Measurements from ENCODE around the gene HYAL3. TPM values are rescaled to one million over a fixed set of nuclear protein-coding genes. Genes with fewer than 3 reads are reported as not detected.
"Not testable (repeated sequence)": the region's sequence is repeated elsewhere in the genome, so short reads cannot be mapped to it uniquely, and the experiment has no call there.

The HYAL3 gene
- total RNA-seq, 2 donors from 2014 or later: 0.99 to 2.3 TPM

DNA sequence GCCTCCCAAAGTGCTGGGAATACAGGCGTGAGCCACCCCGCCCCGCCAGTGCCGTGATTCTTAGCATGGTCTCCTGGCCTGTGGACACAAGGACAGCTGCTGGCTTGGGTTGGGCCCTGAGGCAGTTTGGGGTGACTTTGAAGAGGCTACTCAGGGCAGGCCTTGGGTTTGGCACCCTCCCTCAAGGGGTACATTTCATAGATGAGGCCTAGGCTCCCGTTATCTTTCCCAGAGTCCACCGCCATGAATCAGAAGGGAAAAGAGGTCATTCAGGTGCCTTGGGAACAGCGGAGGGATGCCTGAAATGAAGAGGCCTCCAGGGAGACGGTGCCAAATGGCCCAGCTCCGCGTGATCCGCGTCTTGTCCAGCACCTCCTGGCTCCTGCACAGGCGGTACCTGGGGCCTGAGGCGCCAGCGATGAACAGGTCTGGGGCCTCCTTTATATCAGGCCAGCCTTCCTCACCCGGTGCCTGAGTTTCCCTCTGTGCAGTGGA is 53.9 kb downstream of the HYAL3 start:
- no peak for DNase-seq
- H3K9me3 ChIP-seq: no peaks in the 10 kb centered on the region
- ATAC-seq: no peak

DNA sequence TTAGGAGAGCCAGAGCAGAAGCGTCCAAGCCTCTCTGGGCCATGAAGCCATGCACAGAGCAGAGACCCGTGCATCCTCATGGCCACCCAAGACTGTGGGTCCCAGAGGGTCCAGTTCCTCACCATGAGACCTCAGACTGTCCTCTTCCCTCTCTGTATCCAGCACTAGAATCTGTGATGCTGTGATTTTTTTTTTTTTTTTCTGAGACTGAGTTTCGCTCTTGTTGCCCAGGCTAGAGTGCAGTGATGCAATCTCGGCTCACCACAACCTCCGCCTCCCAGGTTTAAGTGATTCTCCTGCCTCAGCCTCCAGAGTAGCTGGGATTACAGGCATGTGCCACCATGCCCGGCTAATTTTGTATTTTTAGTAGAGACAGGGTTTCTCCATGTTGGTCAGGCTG is 54.4 kb downstream of the HYAL3 start:
- peaks cover 53% of the 10 kb centered on the region for H3K4me1 ChIP-seq
- WGBS, 2 donors: 68 to 79% methylated on average over 6 of the region's 6 CpGs

More for the DNA sequence above, 53.9 kb downstream of the HYAL3 start:
- no peak overlapping the region for H3K4me3 ChIP-seq
- H3K27me3 ChIP-seq: no peaks in the 10 kb centered on the region
- intact Hi-C loops (cut with DNase I): no loop called here
- H3K4me1 ChIP-seq: peaks cover 49% of the 10 kb centered on the region
- peak overlapping the region in 3 of 4 donors; percentile 74 to 81 (median 80) for H3K27ac ChIP-seq
- 68 to 84% methylated on average over 7 to 15 of the region's 16 CpGs for WGBS, 2 donors
- TF ChIP-seq, protein P1, sequence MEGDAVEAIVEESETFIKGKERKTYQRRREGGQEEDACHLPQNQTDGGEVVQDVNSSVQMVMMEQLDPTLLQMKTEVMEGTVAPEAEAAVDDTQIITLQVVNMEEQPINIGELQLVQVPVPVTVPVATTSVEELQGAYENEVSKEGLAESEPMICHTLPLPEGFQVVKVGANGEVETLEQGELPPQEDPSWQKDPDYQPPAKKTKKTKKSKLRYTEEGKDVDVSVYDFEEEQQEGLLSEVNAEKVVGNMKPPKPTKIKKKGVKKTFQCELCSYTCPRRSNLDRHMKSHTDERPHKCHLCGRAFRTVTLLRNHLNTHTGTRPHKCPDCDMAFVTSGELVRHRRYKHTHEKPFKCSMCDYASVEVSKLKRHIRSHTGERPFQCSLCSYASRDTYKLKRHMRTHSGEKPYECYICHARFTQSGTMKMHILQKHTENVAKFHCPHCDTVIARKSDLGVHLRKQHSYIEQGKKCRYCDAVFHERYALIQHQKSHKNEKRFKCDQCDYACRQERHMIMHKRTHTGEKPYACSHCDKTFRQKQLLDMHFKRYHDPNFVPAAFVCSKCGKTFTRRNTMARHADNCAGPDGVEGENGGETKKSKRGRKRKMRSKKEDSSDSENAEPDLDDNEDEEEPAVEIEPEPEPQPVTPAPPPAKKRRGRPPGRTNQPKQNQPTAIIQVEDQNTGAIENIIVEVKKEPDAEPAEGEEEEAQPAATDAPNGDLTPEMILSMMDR (IDR thresholded peaks at IDR 0.05): no peak
- TF ChIP-seq POLR2A (IDR thresholded peaks at IDR 0.05): no peak
- H3K36me3 ChIP-seq (replicated peaks in 1 of 2; ENCODE audit: insufficient read depth in 1 of 2, low read depth in 2 of 2): no peaks in the 10 kb centered on the region

DNA sequence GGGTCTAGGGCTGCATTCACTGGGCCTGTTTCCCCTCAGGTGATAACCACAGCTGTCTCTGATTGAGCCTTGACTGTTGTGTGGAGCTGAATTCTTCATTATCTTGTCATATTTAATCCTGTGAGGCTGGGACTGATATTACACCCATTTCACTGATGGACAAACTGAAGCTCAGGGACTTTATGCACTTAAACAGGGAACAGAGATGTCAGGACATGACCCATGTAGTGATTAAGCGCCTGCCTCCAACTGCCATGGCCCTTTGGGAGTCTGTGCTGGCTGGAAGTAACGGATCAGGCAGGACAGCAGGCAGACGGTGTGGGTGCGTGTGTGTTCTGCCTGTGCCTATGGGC is 55.7 kb downstream of the HYAL3 start:
- no peak for DNase-seq
- Histone ChIP-seq H3K36me3 (replicated peaks in 1 of 2; ENCODE audit: insufficient read depth in 1 of 2, low read depth in 2 of 2) (no peaks in the 10 kb centered on the region), H3K9me3 (no peaks in the 10 kb centered on the region), H3K4me1 (peaks cover 62% of the 10 kb centered on the region), H3K27ac (peak overlapping the region in 3 of 4 donors; percentile 43 to 80 (median 74)), H3K4me3 (no peak overlapping the region), H3K27me3 (no peaks in the 10 kb centered on the region)
- no peak for TF ChIP-seq POLR2A (IDR thresholded peaks at IDR 0.05)
- 73 to 78% methylated on average over 4 of the region's 4 CpGs for WGBS, 2 donors
- ATAC-seq: no peak
- intact Hi-C loops (cut with DNase I): no loop called here

More for the DNA sequence above, 54.4 kb downstream of the HYAL3 start:
- ATAC-seq; H3K4me3 ChIP-seq; H3K36me3 ChIP-seq (replicated peaks in 1 of 2; ENCODE audit: insufficient read depth in 1 of 2, low read depth in 2 of 2); DNase-seq; H3K9me3 ChIP-seq; H3K27me3 ChIP-seq; intact Hi-C loops (cut with DNase I): not testable (repeated sequence)
- peak overlapping the region in 2 of 4 donors; percentile 74 to 80 for H3K27ac ChIP-seq

DNA sequence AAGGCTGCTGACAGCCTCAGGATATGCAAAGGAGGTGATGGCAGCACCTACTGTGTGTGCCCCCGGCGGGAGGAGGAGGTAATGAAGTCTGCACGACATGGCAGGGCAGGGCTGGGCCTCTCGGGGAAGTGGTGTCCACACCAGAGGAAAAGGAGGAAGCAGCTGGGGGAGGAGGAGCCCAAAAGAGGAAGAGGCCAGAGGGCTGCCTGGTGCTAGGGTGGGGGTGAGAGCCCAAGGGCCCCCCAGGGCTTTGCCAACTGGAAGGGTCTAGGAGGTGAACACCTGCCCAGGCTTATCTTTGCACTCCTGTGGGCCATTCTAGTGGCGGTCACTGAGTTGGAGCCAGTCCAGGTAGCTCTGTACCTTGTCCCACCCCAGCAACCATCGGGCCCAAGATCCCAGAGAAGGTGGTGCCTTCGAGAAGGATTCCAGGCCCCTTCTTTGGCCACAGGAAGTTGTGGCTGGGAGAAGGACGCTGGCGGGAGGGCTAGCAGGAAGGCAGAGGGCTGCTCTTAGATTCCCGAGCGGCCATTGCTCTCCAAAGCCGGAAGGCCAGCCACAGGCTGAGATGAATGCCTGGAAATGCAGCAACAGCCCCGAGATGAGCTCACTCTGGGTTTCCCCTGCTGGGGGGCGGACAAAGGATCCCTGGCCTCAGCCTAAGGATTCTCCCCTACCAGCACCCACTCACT is 56.2 kb downstream of the HYAL3 start:
- ATAC-seq: no peak
- WGBS, 2 donors: 42 to 43% methylated on average over 5 to 14 of the region's 14 CpGs
- peak overlapping the region; percentile 38 to 80 (median 58) for H3K27ac ChIP-seq
- H3K36me3 ChIP-seq (replicated peaks in 1 of 2; ENCODE audit: insufficient read depth in 1 of 2, low read depth in 2 of 2): no peaks in the 10 kb centered on the region
- intact Hi-C loops (cut with DNase I): no loop called here
- no peaks in the 10 kb centered on the region for H3K27me3 ChIP-seq
- peak in 1 of 4 donors; percentile 74 for DNase-seq
- H3K4me1 ChIP-seq: peaks cover 63% of the 10 kb centered on the region
- no peaks in the 10 kb centered on the region for H3K9me3 ChIP-seq
- H3K4me3 ChIP-seq: no peak overlapping the region
- TF ChIP-seq POLR2A (IDR thresholded peaks at IDR 0.05): no peak
- TF ChIP-seq, protein P1 (IDR thresholded peaks at IDR 0.05): peak in 1 of 7 experiments; percentile 9

Other genes starting within 250 kb of the HYAL3 start
- gene RBM5, start 210.5 kb downstream of the HYAL3 start, total RNA-seq: 100 to 1,000 TPM; 139 to 308 TPM
- 10 to 100 TPM in 1 of 2 donors, 1 to 10 TPM in 1; 5.2 to 25.4 TPM for gene SEMA3F, start 144.1 kb downstream of the HYAL3 start, total RNA-seq
- not detected for gene GNAT1, start 107.8 kb downstream of the HYAL3 start, total RNA-seq
- 10 to 100 TPM in 1 of 2 donors, 1 to 10 TPM in 1; 4.6 to 48.0 TPM for gene SLC38A3, start 94.1 kb downstream of the HYAL3 start, total RNA-seq
- gene GNAI2, start 63.2 kb downstream of the HYAL3 start, total RNA-seq: 10 to 100 TPM; 46.2 to 53.7 TPM
- gene SEMA3B, start 30.3 kb downstream of the HYAL3 start, total RNA-seq: 100 to 1,000 TPM in 1 of 2 donors, 10 to 100 TPM in 1; 71.1 to 116 TPM
- not detected for gene LSMEM2, start 20.3 kb downstream of the HYAL3 start, total RNA-seq
- 100 to 1,000 TPM in 1 of 2 donors, 10 to 100 TPM in 1; 75.8 to 103 TPM for gene IFRD2, start 7.0 kb downstream of the HYAL3 start, total RNA-seq
- 10 to 100 TPM in 1 of 2 donors, 1 to 10 TPM in 1; 4.4 to 11.2 TPM for gene NAA80, start within 50 bp of the HYAL3 start, total RNA-seq
- gene HYAL1, start 4.2 kb upstream of the HYAL3 start, total RNA-seq: 10 to 100 TPM; 13.0 to 20.4 TPM
- 10 to 100 TPM; 35.6 to 48.3 TPM for gene HYAL2, start 23.3 kb upstream of the HYAL3 start, total RNA-seq
- gene TUSC2, start 28.8 kb upstream of the HYAL3 start, total RNA-seq: 10 to 100 TPM; 12.9 to 31.6 TPM
- gene RASSF1, start 41.4 kb upstream of the HYAL3 start, total RNA-seq: 10 to 100 TPM; 26.7 to 30.0 TPM
- 1 to 10 TPM; 1.3 to 2.3 TPM for gene ZMYND10, start 46.3 kb upstream of the HYAL3 start, total RNA-seq
- gene NPRL2, start 51.4 kb upstream of the HYAL3 start, total RNA-seq: 10 to 100 TPM; 27.0 to 30.9 TPM
- gene CYB561D2, start 51.5 kb upstream of the HYAL3 start, total RNA-seq: 10 to 100 TPM; 11.4 to 29.0 TPM
- 10 to 100 TPM; 39.4 to 54.1 TPM for gene TMEM115, start 60.1 kb upstream of the HYAL3 start, total RNA-seq
- gene CACNA2D2, start 204.2 kb upstream of the HYAL3 start, total RNA-seq: 1 to 10 TPM; 1.3 TPM